B cell (primary cell): ENCODE measurements around the gene HPD. TPM values are rescaled to one million over a fixed set of nuclear protein-coding genes. Genes with fewer than 3 reads are reported as not detected.

Experiments
- ATAC-seq: fragments of 200-7000 bp; cut with Tn5 transposase; one replicate; pipeline ENCODE4 v1.10.0; 2021; ENCODE audit warnings: low read depth, mild to moderate bottlenecking, moderate number of reproducible peaks, moderate library complexity
- CTCF ChIA-PET: fragments of 350-600 bp; sonication (Branson Sonifier 250); formaldehyde crosslinking; loops from one replicate; lab custom pipeline; 2021; ENCODE audit warnings: antibody characterized with exemption, inconsistent platforms; lab: Charles Lee
- POLR2A ChIA-PET: fragments of 350-600 bp; sonication (Branson Sonifier 250); formaldehyde crosslinking; loops from one replicate; lab custom pipeline; 2021; ENCODE audit warnings: antibody characterized with exemption; lab: Charles Lee
- DNase-seq: peaks from one replicate; pipeline ENCODE4 v3.0.0; 2013
- H2AFZ ChIP-seq: 2 replicates; pipeline ENCODE4 v1.6.1; 2012; ENCODE audit warnings: mild to moderate bottlenecking, low read depth, low read length; ENCODE audit not compliant: insufficient read depth, poor library complexity, severe bottlenecking
- H3K27ac ChIP-seq, 2 donors: 1 replicate in 1 of 2; 2 replicates in 1 of 2; pipeline ENCODE4 v1.5.1; 2012 to 2013; ENCODE audit warnings: low read length in 2 of 2, mild to moderate bottlenecking in 2 of 2, moderate library complexity in 1 of 2
- H3K27me3 ChIP-seq, 4 experiments: fragments of 200-600 bp in 1 of 4; sonication (generic) in 1 of 4; replicated peaks in 1 of 4; 1 replicate in 2 of 4; 2 replicates in 2 of 4; pipeline versions ENCODE4 v1.6.1 to v1.7.0; 2013 to 2016; ENCODE audit warnings: low read length in 3 of 4, mild to moderate bottlenecking in 2 of 4, mixed read lengths in 1 of 4, moderate library complexity in 1 of 4; ENCODE audit not compliant: insufficient read depth in 4 of 4, control insufficient read depth in 3 of 4; ENCODE audit errors: control extremely low read depth in 1 of 4
- H3K36me3 ChIP-seq, 2 experiments: replicated peaks in 1 of 2; 1 replicate in 1 of 2; 2 replicates in 1 of 2; pipeline versions ENCODE4 v1.6.1 to v1.7.1; 2013; ENCODE audit warnings: low read length in 1 of 2; ENCODE audit not compliant: insufficient read depth in 2 of 2, control insufficient read depth in 1 of 2; ENCODE audit errors: control extremely low read depth in 1 of 2, extremely low read depth in 1 of 2
- H3K4me1 ChIP-seq, 2 donors: fragments of 200-600 bp in 1 of 2; sonication (generic) in 1 of 2; 1 replicate in 1 of 2; 2 replicates in 1 of 2; pipeline versions ENCODE4 v1.5.1 to v1.6.1; 2013 to 2017; ENCODE audit warnings: low read length in 2 of 2; ENCODE audit not compliant: control insufficient read depth in 2 of 2, insufficient read depth in 2 of 2
- H3K4me2 ChIP-seq: replicated peaks from 2 replicates; pipeline ENCODE3; 2012; ENCODE audit warnings: mild to moderate bottlenecking, low read depth, low read length; ENCODE audit not compliant: poor library complexity, severe bottlenecking
- H3K4me3 ChIP-seq, 5 experiments: fragments of 200-600 bp in 1 of 5; sonication (generic) in 1 of 5; 1 replicate in 3 of 5; 2 replicates in 2 of 5; pipeline versions ENCODE4 v1.5.1 to v1.7.0; 2011 to 2016; ENCODE audit warnings: low read length in 4 of 5, mild to moderate bottlenecking in 4 of 5, low read depth in 2 of 5, control low read depth in 1 of 5, moderate library complexity in 1 of 5; ENCODE audit not compliant: insufficient read depth in 1 of 5; ENCODE audit errors: control extremely low read depth in 1 of 5, extremely low read depth in 1 of 5
- H3K79me2 ChIP-seq: fragments of 200-600 bp; sonication (generic); one replicate; pipeline ENCODE4 v1.6.0; 2016; ENCODE audit warnings: low read length; ENCODE audit not compliant: control insufficient read depth, insufficient read depth
- H3K9ac ChIP-seq: fragments of 200-600 bp; sonication (generic); 2 replicates; pipeline ENCODE4 v1.6.1; 2017; ENCODE audit warnings: mild to moderate bottlenecking, low read length, moderate library complexity
- H3K9me3 ChIP-seq, 3 donors: one replicate each; pipeline versions ENCODE4 v1.6.1 to v1.7.1; 2013; ENCODE audit warnings: low read length in 2 of 3; ENCODE audit not compliant: control insufficient read depth in 2 of 3, insufficient read depth in 1 of 3; ENCODE audit errors: control extremely low read depth in 1 of 3
- H4K20me1 ChIP-seq: 2 replicates; pipeline ENCODE4 v1.6.0; 2012; ENCODE audit warnings: mild to moderate bottlenecking, low read length; ENCODE audit not compliant: insufficient read depth, control insufficient read depth, poor library complexity, severe bottlenecking
- H3K27ac Mint-ChIP-seq: one replicate; pipeline ENCODE4 v1.8.0; 2021; ENCODE audit warnings: mixed read lengths
- H3K27me3 Mint-ChIP-seq: one replicate; pipeline ENCODE4 v1.8.0; 2021; ENCODE audit warnings: mixed read lengths
- H3K4me1 Mint-ChIP-seq: one replicate; pipeline ENCODE4 v1.8.0; 2021; ENCODE audit warnings: mixed read lengths
- H3K4me3 Mint-ChIP-seq: one replicate; pipeline ENCODE4 v1.8.0; 2021; ENCODE audit warnings: mixed read lengths
- H3K9me3 Mint-ChIP-seq: one replicate; pipeline ENCODE4 v1.8.0; 2022; ENCODE audit warnings: mixed read lengths; ENCODE audit not compliant: insufficient read depth
- EZH2 ChIP-seq: IDR thresholded peaks from 2 replicates; pipeline ENCODE4 v1.6.1; 2012; ENCODE audit warnings: borderline replicate concordance, low read depth, mild to moderate bottlenecking, moderate library complexity, low read length; ENCODE audit not compliant: insufficient read depth, poor library complexity, severe bottlenecking
- WGBS: methylation state at CpG from one replicate; pipeline ENCODE4 v1.1.5; 2013; ENCODE audit warnings: missing lambda C conversion rate; ENCODE audit not compliant: insufficient coverage; 5-methylcytosine and 5-hydroxymethylcytosine counted together
- intact Hi-C: fragments of 100-400 bp; cut with micrococcal nuclease; formaldehyde crosslinking; loops from one replicate; pipeline ENCODE4 v1.10.0; 2022
- polyA plus RNA-seq: library from polyadenylated mRNA; depleted of rRNA; stranded (reverse); fragments of >200 nt; gene quantifications from 2 replicates; pipeline ENCODE4 v1.2.3, GENCODE V29; 2012
- total RNA-seq, 2 donors: library from RNA; stranded (reverse); fragments of 120-200 nt in 1 of 2; gene quantifications; 1 replicate in 1 of 2; 2 replicates in 1 of 2; pipeline versions ENCODE4 v1.2.3 to v1.2.4, GENCODE V29; 2013 to 2022
- TF ChIP-seq, protein P1 (sequence below): fragments of 200-600 bp; IDR thresholded peaks from one replicate; pipeline ENCODE4 v1.8.0; 2022; ENCODE audit warnings: antibody characterized with exemption, mild to moderate bottlenecking

The HPD gene
- total and polyA plus RNA-seq, 2 donors (not counting 1 experiment from before 2014, with no cell fraction given): not detected

DNA sequence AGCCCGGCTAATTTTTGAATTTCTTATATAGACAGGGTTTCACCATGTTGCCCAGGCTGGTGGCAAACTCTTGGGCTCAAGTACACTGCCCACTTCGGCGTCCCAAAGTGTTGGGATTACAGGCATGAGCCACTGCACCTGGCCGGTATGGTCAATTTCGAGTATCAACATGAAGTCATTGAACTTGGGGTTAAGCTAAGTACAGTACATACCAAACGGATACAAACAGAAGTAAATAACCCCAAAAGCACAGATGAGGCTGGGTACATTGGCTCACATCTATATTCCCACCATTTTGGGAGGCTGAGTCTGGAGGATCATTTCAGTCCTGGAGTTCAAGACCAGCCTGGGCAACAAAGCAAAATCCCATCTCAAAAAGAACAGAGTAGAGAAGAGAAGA is 16.9 kb upstream of the HPD start:
- Histone ChIP-seq H3K27me3 (no peaks in the 10 kb centered on the region), H4K20me1 (no peaks in the 10 kb centered on the region), H2AFZ (no peak overlapping the region), H3K4me2 (no peak overlapping the region), H3K9ac (no peak overlapping the region), H3K4me3 (no peak overlapping the region), H3K9me3 (no peaks in the 10 kb centered on the region), H3K4me1 (peaks cover 0 to 5% of the 10 kb centered on the region in 2 donors), H3K79me2 (no peaks in the 10 kb centered on the region), H3K36me3 (no peaks in the 10 kb centered on the region), H3K27ac (no peak overlapping the region)
- H3K4me1 Mint-ChIP-seq: peaks cover 3% of the 10 kb centered on the region
- H3K27ac Mint-ChIP-seq: no peak overlapping the region
- ATAC-seq (no peak), DNase-seq (no peak)
- no peak overlapping the region for H3K4me3 Mint-ChIP-seq
- 100% methylated on average over 3 of the region's 6 CpGs for WGBS
- CTCF ChIA-PET: no interaction called here
- POLR2A ChIA-PET: no interaction called here
- intact Hi-C loops: no loop called here
- TF ChIP-seq, protein P1, sequence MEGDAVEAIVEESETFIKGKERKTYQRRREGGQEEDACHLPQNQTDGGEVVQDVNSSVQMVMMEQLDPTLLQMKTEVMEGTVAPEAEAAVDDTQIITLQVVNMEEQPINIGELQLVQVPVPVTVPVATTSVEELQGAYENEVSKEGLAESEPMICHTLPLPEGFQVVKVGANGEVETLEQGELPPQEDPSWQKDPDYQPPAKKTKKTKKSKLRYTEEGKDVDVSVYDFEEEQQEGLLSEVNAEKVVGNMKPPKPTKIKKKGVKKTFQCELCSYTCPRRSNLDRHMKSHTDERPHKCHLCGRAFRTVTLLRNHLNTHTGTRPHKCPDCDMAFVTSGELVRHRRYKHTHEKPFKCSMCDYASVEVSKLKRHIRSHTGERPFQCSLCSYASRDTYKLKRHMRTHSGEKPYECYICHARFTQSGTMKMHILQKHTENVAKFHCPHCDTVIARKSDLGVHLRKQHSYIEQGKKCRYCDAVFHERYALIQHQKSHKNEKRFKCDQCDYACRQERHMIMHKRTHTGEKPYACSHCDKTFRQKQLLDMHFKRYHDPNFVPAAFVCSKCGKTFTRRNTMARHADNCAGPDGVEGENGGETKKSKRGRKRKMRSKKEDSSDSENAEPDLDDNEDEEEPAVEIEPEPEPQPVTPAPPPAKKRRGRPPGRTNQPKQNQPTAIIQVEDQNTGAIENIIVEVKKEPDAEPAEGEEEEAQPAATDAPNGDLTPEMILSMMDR: no peak
- no peak for TF ChIP-seq EZH2
- no peaks in the 10 kb centered on the region for H3K27me3 Mint-ChIP-seq
- H3K9me3 Mint-ChIP-seq: no peaks in the 10 kb centered on the region

DNA sequence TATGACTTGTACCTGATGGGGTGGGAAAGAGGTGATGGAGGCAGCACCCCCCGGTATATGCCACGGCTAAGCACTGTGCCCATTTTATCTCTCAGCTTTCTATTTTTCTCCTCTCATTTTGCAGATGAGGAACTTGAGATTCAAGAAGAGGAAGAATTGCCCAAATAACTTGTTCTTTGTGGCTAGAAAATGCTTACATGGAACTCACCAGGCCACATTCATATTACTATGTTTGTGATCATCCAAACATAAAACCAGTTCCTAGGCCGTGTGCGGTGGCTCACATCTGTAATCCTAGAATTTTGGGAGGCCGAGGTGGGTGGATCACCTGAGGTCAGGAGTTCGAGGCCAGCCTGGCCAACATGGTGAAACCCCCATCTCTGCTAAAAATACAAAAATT is 15.4 kb upstream of the HPD start:
- no CpG with 5 or more reads among the region's 6 CpGs for WGBS
- Mint-ChIP-seq H3K9me3 (no peaks in the 10 kb centered on the region), H3K4me3 (no peak overlapping the region), H3K4me1 (peaks cover 3% of the 10 kb centered on the region), H3K27me3 (no peaks in the 10 kb centered on the region), H3K27ac (peak overlapping the region; percentile 38)
- Histone ChIP-seq H3K4me2 (no peak overlapping the region), H3K36me3 (no peaks in the 10 kb centered on the region), H4K20me1 (no peaks in the 10 kb centered on the region), H3K27ac (no peak overlapping the region), H3K9ac (no peak overlapping the region), H3K4me3 (no peak overlapping the region), H3K9me3 (no peaks in the 10 kb centered on the region), H3K4me1 (peaks cover 0 to 5% of the 10 kb centered on the region in 2 donors), H3K79me2 (no peaks in the 10 kb centered on the region), H3K27me3 (no peaks in the 10 kb centered on the region), H2AFZ (no peak overlapping the region)
- ATAC-seq (no peak), DNase-seq (no peak)
- POLR2A ChIA-PET: no interaction called here
- intact Hi-C loops: no loop called here
- no peak for TF ChIP-seq EZH2
- TF ChIP-seq, protein P1: no peak
- CTCF ChIA-PET: no interaction called here
